HEK293T (cell line): Measurements from ENCODE around the gene AMOTL2.
A peak's percentile ranks its signal among the peaks of the same experiment; 100 is the strongest.

Experiments used
- CTCF ChIA-PET: fragments of 350-600 bp; formaldehyde crosslinking; extraction: SDS; loops from one replicate; lab custom pipeline; 2021; ENCODE audit warnings: antibody characterized with exemption, inconsistent platforms; lab: Yijun Ruan, JAX
- POLR2A ChIA-PET: fragments of 350-600 bp; formaldehyde crosslinking; extraction: SDS; loops from one replicate; lab custom pipeline; 2020; ENCODE audit warnings: antibody characterized with exemption, inconsistent platforms; lab: Yijun Ruan, JAX
- DNase-seq: peaks from one replicate; pipeline ENCODE4 v3.0.0; 2012; ENCODE audit warnings: mixed read lengths; ENCODE audit errors: extremely low spot score
- ARNT ChIP-seq: fragments of 450-650 bp; IDR thresholded peaks from 2 replicates; pipeline ENCODE4 v1.6.1; 2017; ENCODE audit warnings: mild to moderate bottlenecking
- BHLHE40 ChIP-seq: fragments of 450-650 bp; IDR thresholded peaks from 2 replicates; pipeline ENCODE4 v1.6.1; 2016; ENCODE audit warnings: mild to moderate bottlenecking, moderate library complexity, borderline replicate concordance
- CTBP1 ChIP-seq: fragments of 450-650 bp; IDR thresholded peaks from 2 replicates; pipeline ENCODE4 v1.6.1; 2016; ENCODE audit warnings: borderline replicate concordance
- ELF4 ChIP-seq: fragments of 450-650 bp; IDR thresholded peaks from 2 replicates; pipeline ENCODE4 v1.6.1; 2017; ENCODE audit warnings: antibody characterized with exemption
- FOXA1 ChIP-seq: fragments of 450-650 bp; IDR thresholded peaks from 2 replicates; pipeline ENCODE4 v1.6.1; 2016; ENCODE audit warnings: mild to moderate bottlenecking
- FOXK2 ChIP-seq: fragments of 450-650 bp; IDR thresholded peaks from 2 replicates; pipeline ENCODE4 v1.6.1; 2016; ENCODE audit warnings: mild to moderate bottlenecking
- FOXM1 ChIP-seq: fragments of 450-650 bp; IDR thresholded peaks from 2 replicates; pipeline ENCODE4 v1.6.1; 2017; ENCODE audit warnings: mild to moderate bottlenecking, borderline replicate concordance
- HDGF ChIP-seq: fragments of 450-650 bp; IDR thresholded peaks from 2 replicates; pipeline ENCODE4 v1.6.1; 2017; ENCODE audit warnings: antibody characterized with exemption, borderline replicate concordance
- L3MBTL2 ChIP-seq: fragments of 450-650 bp; conservative IDR thresholded peaks from 2 replicates; pipeline ENCODE4 v1.6.1; 2016; ENCODE audit warnings: mild to moderate bottlenecking
- LEF1 ChIP-seq: fragments of 450-650 bp; IDR thresholded peaks from 2 replicates; pipeline ENCODE4 v1.6.1; 2017; ENCODE audit warnings: mild to moderate bottlenecking, borderline replicate concordance
- NFRKB ChIP-seq: fragments of 450-650 bp; IDR thresholded peaks from 2 replicates; pipeline ENCODE4 v1.6.1; 2016; ENCODE audit warnings: mild to moderate bottlenecking, moderate library complexity
- PKNOX1 ChIP-seq: fragments of 450-650 bp; IDR thresholded peaks from 2 replicates; pipeline ENCODE4 v1.6.1; 2016
- SP1 ChIP-seq: fragments of 450-650 bp; IDR thresholded peaks from 2 replicates; pipeline ENCODE4 v1.6.1; 2017
- SUZ12 ChIP-seq: fragments of 450-650 bp; IDR thresholded peaks from 2 replicates; pipeline ENCODE4 v1.6.1; 2016; ENCODE audit warnings: mild to moderate bottlenecking
- TARDBP ChIP-seq: fragments of 450-650 bp; IDR thresholded peaks from 2 replicates; pipeline ENCODE4 v1.6.1; 2016
- ZNF384 ChIP-seq: fragments of 450-650 bp; IDR thresholded peaks from 2 replicates; pipeline ENCODE4 v1.6.1; 2016

Gene AMOTL2

GRCh38 chr3:134337071-134337482, 37.2 kb downstream of the AMOTL2 start:
- POLR2A ChIA-PET = interaction anchor here (2.1 kb wide), 1 partner anchor 37 kb away, joined by 6 read pairs; the partner anchor contains the start of gene AMOTL2
- no peak for DNase-seq
- CTCF ChIA-PET = no interaction called here
- TF ChIP-seq SP1 = no peak
- TF ChIP-seq SUZ12 = no peak
- TF ChIP-seq PKNOX1 = no peak
- no peak for TF ChIP-seq HDGF
- no peak for TF ChIP-seq BHLHE40
- TF ChIP-seq ARNT = no peak
- no peak for TF ChIP-seq ZNF384
- no peak for TF ChIP-seq FOXK2
- TF ChIP-seq ELF4 = no peak
- TF ChIP-seq TARDBP = no peak
- no peak for TF ChIP-seq FOXA1
- TF ChIP-seq FOXM1 = no peak
- no peak for TF ChIP-seq NFRKB
- no peak for TF ChIP-seq LEF1
- TF ChIP-seq L3MBTL2 = no peak
- no peak for TF ChIP-seq CTBP1

GRCh38 chr3:134336587-134336986, 37.7 kb downstream of the AMOTL2 start:
- ChIA-PET CTCF (no interaction called here), POLR2A (interaction anchor here (2.1 kb wide), 1 partner anchor 38 kb away, joined by 6 read pairs; the partner anchor contains the start of gene AMOTL2)
- no peak for TF ChIP-seq FOXA1
- TF ChIP-seq FOXK2 = no peak
- TF ChIP-seq L3MBTL2 = no peak
- no peak for TF ChIP-seq SUZ12
- no peak for TF ChIP-seq HDGF
- TF ChIP-seq SP1 = no peak
- no peak for TF ChIP-seq TARDBP
- no peak for TF ChIP-seq ZNF384
- no peak for TF ChIP-seq ARNT
- no peak for TF ChIP-seq CTBP1
- TF ChIP-seq ELF4 = no peak
- no peak for TF ChIP-seq BHLHE40
- TF ChIP-seq FOXM1 = no peak
- no peak for TF ChIP-seq PKNOX1
- TF ChIP-seq LEF1 = no peak
- no peak for TF ChIP-seq NFRKB
- DNase-seq = no peak

GRCh38 chr3:134334901-134335280, 39.4 kb downstream of the AMOTL2 start:
- POLR2A ChIA-PET = interaction anchor here (0.9 kb wide), 1 partner anchor 29 kb away, joined by 4 read pairs; no protein-coding TSS in a partner anchor
- no peak for DNase-seq
- TF ChIP-seq FOXK2 (no peak), PKNOX1 (no peak), ELF4 (no peak), LEF1 (no peak), SUZ12 (no peak), ZNF384 (no peak), FOXA1 (no peak), FOXM1 (no peak), L3MBTL2 (no peak), CTBP1 (no peak), ARNT (no peak), HDGF (no peak), SP1 (no peak)
- CTCF ChIA-PET = no interaction called here

GRCh38 chr3:134334231-134334900, 39.9 kb downstream of the AMOTL2 start:
- ChIA-PET CTCF (no interaction called here), POLR2A (interaction anchor here (0.9 kb wide), 1 partner anchor 30 kb away, joined by 4 read pairs; no protein-coding TSS in a partner anchor)
- no peak for TF ChIP-seq ELF4
- TF ChIP-seq LEF1 = no peak
- no peak for TF ChIP-seq SUZ12
- TF ChIP-seq CTBP1 = no peak
- no peak for TF ChIP-seq L3MBTL2
- no peak for TF ChIP-seq ARNT
- no peak for TF ChIP-seq FOXK2
- TF ChIP-seq FOXA1 = no peak
- no peak for TF ChIP-seq PKNOX1
- no peak for TF ChIP-seq BHLHE40
- no peak for DNase-seq

- peak; percentile 42 for DNase-seq
- ChIA-PET POLR2A (no interaction called here), CTCF (no interaction called here)
- TF ChIP-seq SUZ12 (no peak), LEF1 (no peak), ELF4 (no peak), HDGF (no peak), FOXA1 (no peak), L3MBTL2 (no peak), ARNT (peak; percentile 70), NFRKB (no peak)
These were observed 40.6 kb downstream of the AMOTL2 start for GRCh38 chr3:134333522-134334181.
